GM15510 (cell line): ENCODE data around the gene CMKLR1.

Experiments
- POLR2A ChIP-seq: IDR thresholded peaks from 3 replicates; pipeline ENCODE4 v1.6.1; 2011; ENCODE audit warnings: borderline replicate concordance; ENCODE audit not compliant: insufficient read length; ENCODE audit errors: extremely low read depth

CMKLR1 gene

GRCh38 chr12:108333898-108334699 is 5.0 kb downstream of the CMKLR1 start:
- TF ChIP-seq POLR2A: no peak

DNA sequence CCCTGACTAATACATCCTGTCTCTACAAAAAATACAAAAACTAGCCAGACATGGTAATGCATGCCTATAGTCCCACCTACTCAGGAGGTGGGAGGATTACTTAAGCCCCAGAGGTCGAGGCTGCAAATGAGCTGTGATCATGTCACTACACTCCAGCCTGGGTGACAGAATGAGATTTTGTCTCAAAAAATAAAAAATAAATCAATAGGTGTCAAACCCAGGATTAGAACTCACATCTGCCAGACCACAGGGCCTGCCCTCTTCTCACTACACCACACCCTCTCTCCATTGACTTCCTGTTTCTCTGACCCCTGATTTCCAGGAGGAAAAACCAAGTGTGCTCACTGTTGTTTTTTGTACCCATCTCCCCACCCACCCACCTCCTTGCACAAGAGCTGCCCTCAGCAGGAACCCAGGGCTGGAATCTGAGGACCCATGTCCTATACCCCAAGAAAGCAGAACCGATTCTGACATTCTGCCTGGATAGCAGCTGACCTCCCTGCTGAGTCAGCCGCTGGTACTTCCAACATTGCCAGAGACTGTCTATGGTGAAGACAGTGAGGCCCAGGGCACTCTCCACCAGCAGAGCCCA is 6.2 kb downstream of the CMKLR1 start:
- no peak for TF ChIP-seq POLR2A

DNA sequence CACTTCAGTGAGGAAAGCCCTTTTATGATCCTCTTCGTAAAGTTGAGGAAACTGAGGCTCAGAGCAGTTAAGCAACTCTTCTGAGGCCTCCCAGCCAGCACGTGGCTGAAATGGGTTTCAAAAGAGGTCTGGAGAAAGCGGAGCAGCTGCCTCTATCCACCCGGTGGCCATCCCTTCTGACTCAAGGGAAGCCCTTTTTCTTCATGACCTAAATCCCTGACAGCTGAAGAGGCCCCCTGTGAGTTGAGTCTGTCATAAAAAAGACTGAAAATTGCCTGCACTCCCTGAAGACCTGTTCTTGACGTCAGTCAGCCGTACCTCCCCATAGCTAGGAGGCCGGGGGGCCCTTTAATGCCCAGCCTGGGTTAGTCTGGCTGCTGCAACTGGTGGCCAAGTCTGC is 10.7 kb downstream of the CMKLR1 start:
- TF ChIP-seq POLR2A: no peak

- no peak for TF ChIP-seq POLR2A
These were observed 11.3 kb downstream of the CMKLR1 start for GRCh38 chr12:108327621-108328344.

GRCh38 chr12:108326254-108326750 is 12.8 kb downstream of the CMKLR1 start:
- no peak for TF ChIP-seq POLR2A

GRCh38 chr12:108325549-108325948 is 13.6 kb downstream of the CMKLR1 start:
- TF ChIP-seq POLR2A: no peak

DNA sequence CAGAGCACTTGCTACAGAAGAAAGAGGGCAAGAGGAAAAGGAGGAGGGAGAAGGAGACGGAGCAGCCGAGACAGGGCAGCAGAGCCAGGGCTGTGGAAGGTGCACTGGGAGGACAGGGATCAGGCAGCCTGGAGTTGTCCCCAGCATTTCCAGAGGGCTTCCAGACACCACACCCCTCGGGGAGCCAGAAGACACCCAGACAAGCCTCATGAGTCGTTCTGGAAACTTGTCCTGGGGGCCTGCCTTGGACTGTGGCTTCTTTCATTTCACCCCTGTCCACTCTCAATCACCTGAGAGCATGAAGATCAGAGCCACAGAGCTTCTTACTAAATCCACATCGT is 14.1 kb downstream of the CMKLR1 start:
- no peak for TF ChIP-seq POLR2A

- TF ChIP-seq POLR2A: no peak
These were observed 14.6 kb downstream of the CMKLR1 start for GRCh38 chr12:108324351-108325017.

DNA sequence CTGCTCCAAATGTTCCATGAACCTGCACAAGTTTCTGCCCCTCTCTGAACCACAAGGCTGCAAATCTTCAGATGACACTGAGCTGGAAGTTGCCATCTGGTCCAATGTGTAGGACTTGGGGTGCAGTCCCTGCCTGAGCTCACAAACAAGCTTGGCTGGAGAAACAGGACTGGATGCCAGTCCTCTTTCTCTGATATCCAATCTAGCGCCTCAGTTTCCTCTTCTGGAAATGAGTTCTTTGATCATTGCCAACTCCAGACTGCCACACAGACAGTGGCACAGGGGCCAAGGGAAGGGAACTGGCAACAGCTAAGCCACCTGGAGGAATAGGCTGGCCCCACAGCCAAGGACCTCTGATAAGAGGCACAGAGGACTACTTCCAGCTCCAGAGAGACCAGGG is 15.5 kb downstream of the CMKLR1 start:
- no peak for TF ChIP-seq POLR2A

DNA sequence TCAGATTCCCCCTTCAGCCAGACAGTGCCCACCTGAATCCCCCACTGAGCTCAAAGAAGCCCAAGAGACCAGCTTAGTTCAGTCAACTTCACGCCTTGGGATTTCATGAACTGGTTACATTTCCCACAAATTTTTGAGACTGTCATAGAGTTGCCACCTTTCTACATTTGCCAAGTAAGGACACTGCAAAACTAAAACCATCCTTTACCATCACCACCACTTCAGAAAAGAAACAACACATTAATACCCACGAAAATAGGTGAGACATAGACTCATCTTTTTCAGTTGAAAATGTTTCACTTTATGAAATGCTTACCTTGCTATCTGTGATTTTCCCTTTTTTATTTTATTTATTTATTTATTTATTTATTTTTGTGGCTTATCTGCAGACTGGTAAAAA is 16.1 kb downstream of the CMKLR1 start:
- no peak for TF ChIP-seq POLR2A

- no peak for TF ChIP-seq POLR2A
These were observed 17.4 kb downstream of the CMKLR1 start for GRCh38 chr12:108321688-108322087.

GRCh38 chr12:108320507-108321293 is 18.4 kb downstream of the CMKLR1 start:
- peak; percentile 45 for TF ChIP-seq POLR2A

- TF ChIP-seq POLR2A: no peak
These were observed 19.6 kb downstream of the CMKLR1 start for GRCh38 chr12:108319277-108320234.

- TF ChIP-seq POLR2A: no peak
These were observed 20.4 kb downstream of the CMKLR1 start for GRCh38 chr12:108318472-108319275.
